DMS 273 (cell line): ENCODE data around the gene NFIA.

Experiments used
- DNase-seq: peaks from one replicate; lab custom pipeline; 2025; ENCODE audit not compliant: unreplicated experiment; lab: John Stamatoyannopoulos, UW

The NFIA gene

DNA sequence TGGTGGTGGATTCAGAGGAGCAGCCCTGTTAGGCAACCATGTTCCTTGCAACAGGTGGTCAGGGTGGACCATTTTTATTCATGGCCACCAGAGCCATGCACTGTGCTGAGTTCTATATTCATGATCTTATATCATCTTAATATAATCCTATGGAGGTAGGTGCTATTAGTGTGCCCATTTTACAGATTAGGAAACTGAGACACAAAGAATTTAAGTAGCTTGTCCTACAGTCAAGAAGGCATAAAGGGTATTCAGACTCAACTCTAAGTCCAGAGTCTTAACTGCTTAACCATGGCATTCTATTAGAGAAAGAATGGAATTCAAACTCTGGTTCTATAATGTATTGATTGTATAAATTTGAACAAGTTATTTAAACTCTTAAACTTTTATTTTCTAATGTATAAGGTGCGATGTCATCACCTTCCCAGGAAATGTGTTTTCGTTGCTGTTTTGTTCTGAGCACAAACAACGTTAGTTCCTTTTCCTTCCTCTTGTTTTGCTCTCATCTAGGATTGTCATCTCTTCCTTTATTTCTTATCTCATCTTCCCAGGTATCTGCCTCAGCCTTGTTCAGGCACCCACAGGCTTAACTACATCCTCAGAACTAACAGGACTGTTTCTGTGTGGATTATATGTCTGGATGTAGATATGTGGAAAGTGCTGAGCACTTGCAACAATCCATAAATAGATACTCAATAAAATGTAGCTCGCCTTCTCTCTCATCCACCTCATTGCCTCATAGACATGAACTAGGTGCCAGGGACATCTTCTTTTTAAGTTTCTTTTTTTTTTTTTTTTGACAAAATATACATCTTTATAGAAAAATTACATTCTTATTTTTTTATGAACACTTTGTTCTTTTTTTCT lies 207.1 kb downstream of the NFIA start:
- DNase-seq, result no peak

DNA sequence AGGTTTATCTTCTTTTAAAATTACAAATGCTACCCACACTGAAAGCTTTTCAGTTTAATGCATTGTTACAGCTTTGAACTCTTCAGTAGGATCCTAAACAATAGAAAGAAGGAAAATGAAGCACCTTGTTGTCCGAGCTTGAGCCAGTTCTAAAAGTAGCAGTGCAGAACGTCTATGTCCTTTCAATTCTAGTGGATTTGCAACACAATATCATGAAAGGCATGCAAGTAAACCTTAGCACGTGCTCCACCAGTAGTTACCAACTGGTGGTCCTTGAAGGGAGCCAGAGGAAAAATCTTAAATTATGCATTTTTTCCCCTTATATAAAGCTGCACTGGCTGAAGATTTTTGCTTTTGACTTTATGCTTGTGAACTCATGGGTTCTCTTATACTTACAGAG lies 208.2 kb downstream of the NFIA start:
- DNase-seq, result no peak

DNA sequence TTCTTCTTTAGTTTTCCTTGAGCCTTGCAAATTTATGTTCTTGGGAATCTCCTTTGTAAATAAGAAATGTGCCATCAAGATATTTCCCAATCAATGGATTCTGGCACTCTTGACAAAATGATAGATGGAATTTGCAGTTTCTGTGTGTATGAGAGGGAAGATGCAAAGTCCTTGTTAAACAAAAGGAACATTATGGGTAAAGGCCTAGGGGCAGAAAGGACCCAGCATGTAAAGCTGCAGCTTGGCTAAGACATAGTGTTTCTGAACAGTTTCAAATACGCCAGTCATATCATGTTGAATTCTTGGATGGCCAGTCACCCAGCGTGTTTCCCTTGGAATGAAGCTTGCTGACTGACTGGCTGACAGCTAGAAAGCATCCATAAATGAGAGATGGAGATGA lies 210.8 kb downstream of the NFIA start:
- no peak for DNase-seq

DNA sequence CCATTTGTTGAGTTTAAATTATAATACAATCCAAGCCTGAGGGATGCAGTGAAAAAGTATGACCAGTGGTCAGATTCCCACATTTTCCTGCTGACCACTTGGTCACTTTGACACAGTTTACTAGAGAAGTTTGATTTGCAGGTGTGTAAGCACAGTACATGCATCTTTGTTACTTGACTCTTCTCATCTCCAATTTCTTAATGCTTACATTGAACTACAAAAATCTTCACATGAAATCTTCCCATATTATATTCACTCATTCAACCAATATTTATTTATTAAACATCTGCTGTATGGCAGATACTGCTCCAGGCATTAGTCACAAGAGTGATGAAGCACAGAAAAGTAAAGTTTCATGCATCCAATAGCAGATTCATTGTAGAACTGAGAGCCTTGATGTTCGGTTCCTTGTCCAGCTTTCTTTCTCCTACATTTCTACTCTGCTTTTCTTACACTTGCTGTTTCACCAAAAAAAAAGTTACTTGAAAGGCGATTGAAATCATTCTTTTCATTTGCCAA lies 211.7 kb downstream of the NFIA start:
- no peak for DNase-seq

DNA sequence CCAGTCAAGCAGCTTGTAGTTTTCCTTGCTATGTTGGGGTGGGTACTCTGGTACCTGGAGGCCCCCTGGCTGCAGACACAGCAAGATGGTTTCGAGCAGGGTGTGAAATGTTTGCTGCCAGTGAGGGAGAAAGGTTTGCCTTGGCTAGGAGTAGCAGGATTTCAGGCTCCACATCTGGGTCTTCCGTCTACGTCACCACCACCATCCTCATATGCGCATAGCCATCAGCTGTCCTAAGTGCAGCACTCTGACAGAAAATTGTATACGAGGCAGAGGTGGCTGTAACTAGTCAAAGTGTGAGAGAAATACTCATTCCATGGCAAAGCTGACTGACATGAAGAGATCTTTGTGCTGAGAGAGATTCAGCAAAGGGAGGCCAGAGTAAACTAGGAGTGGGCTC lies 212.6 kb downstream of the NFIA start:
- no peak for DNase-seq

DNA sequence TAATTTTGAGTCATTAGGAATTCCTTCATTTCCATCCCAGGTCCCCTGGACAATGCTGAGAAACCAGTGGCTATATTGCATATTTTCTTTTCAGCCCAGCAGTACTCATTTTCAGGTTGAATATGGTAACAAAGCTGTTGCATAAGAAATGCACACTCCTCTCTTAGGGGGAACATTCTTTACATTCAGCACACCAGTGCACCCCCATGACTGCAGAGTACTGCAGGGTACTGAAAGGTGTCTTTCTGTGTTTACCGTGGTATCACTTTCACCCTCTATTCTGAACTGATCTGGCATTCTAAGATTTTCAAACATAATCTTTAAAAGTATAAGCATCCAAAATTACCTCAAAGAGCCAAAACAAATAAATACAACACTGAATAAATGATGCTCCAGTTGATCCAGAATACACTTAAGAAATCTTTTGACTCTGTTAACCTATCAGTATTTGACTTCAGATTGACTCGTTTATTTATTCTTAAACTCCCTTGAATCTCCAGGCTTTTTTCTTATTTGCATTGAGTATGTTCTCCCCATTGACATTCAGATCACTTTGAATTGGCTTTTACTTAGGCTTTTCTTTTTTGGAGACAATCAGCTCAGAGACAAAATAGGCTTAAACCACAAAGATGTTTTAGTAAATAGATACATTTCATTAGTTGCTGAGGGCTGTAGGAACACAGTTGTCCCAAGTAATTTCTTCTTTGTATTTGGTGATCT lies 213.6 kb downstream of the NFIA start:
- no peak for DNase-seq

GRCh38 chr1:61297887-61298286 lies 215.5 kb downstream of the NFIA start:
- DNase-seq, result no peak

DNA sequence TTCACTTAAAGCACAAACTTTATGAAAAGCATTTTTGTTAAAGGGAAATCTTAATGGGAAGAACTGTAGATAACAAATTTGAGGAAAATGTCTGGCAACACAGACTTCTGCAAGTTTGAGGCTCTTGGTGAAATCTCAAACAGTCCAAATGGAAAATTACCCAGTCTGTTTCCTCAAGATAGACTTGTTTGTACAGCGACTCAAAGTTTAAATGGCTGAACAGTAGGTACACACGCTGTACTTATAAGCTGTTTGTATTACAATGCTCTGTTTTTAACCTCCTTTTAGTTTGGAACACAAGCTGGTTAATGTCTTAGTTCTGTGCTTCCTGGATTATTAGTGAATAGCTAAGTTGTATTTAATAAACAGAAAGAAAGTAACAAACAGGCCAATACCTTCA lies 217.1 kb downstream of the NFIA start:
- no peak for DNase-seq

DNA sequence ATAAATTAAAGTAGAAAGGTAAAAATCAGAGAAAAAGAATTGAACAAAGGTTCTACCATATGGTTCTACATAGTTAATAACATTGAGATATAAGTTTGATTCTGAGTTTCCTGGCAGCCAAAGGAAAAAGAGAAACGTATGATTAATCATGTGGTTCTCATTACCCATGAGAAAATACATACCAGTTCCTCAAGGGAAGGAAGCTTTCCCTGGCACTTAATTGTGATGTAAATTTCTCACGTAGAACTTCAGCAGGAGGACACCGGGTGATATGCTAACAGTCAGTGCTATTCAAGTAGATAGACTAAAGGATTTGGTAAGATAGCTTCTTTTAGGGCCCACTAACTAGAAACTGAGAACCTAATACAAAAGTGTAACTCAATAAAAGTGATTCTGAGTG lies 218.5 kb downstream of the NFIA start:
- no peak for DNase-seq

GRCh38 chr1:61301824-61302657 lies 219.7 kb downstream of the NFIA start:
- DNase-seq, result no peak

DNA sequence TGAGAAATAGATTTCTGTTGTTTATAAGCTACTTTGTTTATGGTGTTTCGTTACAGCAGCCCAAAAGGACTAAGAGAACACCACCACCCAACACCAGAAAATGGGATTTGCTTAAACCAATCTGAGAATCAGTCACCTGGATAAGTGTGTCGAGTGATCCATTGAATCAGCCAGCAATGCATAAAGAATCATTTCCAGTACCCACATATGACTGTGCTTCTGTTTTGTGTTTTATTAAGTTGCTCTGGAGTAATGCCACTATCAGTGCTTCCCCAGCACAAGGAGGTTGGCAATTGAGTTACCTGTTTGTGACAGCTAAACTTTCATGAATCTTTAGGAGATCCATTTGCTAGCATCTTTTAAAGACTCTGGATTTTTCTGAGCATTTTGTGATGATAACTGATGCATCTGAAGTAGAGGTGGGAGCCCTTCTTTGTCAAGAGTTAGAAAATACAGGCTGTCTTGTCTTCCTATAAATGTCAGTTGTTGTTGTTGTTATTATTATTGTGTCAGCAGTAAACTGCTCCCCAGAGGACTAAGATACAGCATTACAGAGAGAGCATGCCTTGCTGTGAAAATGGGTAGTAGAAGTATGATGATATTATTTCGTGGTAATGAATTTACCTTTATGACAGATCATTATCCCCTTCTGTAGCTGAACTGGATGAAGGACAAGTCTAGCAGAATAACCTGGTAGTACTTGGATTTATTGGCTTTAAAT lies 225.2 kb downstream of the NFIA start:
- DNase-seq, result no peak

DNA sequence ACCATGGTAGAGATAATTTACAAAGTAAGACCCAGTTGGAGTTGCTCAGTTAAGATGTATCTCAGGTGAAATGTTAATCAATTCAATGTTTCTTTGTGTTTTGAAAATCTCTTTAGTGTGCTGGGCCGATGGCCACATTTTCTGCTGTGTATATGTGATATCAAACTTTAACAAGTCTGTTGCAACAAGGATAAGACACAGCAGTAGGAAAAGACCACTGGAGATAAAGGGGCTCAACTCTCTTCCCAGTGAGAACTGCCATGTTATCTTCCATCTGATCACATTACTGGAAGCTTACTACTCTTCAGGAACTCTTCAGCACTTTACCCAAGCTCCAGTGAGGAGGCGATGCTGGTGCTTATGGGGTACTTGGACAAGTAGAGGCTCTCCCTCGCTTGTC lies 227.7 kb downstream of the NFIA start:
- DNase-seq, result no peak

GRCh38 chr1:61310538-61310937 lies 228.2 kb downstream of the NFIA start:
- DNase-seq, result no peak

- no peak for DNase-seq
Measured at GRCh38 chr1:61313906-61314422, 231.6 kb downstream of the NFIA start.

DNA sequence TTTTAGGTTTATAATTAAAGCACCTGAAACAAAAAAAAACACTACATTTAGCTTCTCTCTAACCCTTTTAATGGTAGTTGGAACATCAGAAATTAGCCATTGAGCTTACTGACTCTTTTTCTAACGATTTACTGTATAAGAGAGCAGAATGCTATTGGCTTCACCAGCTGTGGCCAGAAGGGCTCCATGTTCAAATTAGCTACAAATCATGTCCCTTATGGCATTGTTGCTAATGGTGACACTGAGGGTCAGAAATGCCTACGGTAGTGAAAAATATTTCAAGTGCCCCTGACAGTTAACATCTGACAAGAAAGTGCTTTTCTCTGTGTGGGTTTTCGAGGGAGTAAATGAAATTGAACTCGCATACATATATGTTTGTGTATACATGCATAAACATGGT lies 232.7 kb downstream of the NFIA start:
- no peak for DNase-seq

DNA sequence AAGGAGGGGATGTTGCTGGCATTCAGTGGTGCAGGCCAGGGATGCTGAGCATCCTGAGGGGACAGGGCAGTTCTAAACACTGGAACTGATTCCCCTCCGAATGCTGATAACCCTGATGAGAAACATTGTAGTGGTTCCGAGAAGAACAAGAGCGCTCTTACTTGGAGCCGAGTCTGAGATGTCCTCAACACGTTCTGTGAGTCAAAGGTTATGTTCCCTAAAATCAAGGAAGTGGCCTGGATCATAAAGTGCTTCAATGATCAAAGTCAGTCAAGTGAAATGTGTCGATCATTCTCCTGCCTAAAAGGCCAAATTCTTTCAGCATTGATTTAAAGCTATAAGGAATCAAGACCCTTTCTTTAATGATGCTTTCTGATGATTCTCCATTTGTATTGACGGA lies 234.1 kb downstream of the NFIA start:
- DNase-seq, result no peak

DNA sequence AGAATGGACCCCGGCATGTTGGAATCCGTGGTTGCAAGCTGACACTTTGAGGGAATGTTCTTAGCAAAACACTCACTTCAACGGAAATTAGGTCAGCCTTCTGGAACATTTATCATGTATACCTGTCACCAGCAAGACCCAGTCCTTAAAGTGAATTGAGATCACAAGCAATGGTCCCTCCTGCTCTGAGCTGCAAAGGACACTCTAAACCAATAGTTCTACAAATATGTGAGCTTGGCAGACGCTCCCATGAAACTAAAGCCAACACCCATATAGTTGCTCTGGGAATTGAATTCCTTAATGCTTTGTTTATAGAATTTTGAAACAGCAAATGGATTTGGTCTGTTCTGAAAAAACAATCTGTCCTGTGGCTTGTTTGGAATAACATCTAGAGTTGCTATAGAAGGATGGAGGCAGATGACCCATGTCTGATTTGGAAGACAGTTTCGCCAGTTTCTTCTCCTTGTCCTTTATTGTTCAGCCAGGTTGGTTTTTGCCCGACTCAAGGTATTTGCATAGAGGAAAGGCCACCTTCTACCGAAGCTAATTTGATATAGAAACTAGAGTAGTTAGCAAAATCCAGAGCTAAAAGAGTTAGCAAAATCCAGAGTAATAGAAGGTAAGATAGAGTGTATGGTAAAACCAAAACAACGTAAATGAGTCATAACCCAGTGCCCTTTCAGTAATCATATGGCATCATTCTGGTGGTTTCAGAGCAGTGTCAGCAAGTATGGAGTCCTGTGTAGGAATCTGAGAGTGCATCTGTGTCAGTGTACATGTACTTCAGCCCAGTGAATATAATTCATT lies 236.2 kb downstream of the NFIA start:
- DNase-seq, result peak; percentile 19

DNA sequence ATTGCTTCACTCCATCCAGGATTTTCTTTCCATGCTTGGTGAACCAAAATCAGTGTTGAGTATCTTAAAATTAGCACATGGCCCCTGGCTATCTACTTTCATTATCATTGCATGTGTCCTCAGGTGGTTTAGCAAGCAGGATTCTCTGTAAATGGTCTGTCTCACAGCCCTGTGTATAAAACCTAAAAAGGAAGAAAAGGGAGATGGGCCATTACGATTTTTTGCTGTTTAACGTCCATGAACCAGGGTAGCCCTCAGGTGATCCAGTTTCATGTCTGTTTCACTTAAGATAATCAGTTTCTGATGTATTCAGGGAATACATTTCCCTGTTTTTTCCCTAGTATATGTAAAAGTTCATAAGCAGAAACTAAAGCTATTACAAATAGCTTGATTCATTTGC lies 238.2 kb downstream of the NFIA start:
- no peak for DNase-seq

DNA sequence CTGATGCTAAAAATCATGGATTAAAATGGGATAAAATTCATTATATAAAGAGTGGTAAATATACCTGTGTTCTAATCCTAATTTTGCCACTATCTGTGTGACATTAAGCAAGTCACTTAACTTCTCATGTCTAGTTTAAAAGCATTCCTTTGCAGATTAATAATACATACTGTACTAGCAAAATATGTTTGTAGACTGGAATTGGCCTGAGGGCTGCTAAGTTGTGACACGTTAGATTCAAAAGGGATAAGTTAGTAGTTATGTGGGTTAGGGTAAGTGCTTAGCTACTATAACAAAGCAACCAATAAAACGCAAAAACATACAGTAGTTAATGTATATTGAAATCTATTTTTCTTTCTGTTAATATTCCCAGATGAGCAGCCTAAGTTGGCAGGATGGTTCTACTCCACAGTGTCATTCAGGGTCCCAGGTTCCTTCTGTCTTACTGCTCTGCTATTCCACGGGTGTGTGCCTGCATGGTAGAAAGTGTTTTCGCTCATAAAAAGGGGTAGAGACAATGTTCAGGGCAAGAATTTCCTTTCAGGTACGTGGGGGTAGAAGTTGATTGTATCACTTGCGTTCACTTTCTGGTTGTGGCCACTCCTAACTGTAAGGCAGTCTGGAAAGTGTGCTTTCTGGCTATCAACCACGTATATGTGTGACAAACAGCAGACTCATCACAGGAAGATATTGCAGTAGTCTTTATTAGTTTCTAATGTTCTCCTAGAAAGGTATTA lies 239.8 kb downstream of the NFIA start:
- no peak for DNase-seq
